NCI-H1436 (cell line): Measurements from ENCODE around the gene TMEM163.

Experiments
- DNase-seq: peaks from one replicate; lab custom pipeline; 2025; lab: John Stamatoyannopoulos, UW

TMEM163 gene

DNA sequence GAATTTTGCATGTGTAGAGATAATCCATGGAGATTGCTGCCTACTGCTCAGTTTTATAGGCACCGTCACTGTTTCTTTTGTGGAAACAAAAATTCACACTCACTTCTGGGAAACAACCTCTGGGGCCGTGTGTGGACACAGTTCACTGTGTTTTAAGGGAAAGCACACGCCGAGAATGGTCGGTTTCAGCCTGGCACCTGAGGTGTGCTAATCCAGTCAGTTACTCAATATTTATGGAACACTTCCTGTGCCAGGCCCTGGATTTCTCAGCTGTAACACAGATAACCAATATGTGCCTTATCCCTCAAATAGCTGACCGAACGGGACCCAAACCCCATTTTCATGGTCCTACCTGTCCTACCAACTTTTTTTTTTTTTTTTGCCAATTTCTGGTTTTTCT, 285.3 kb downstream of the TMEM163 start:
- DNase-seq = no peak

DNA sequence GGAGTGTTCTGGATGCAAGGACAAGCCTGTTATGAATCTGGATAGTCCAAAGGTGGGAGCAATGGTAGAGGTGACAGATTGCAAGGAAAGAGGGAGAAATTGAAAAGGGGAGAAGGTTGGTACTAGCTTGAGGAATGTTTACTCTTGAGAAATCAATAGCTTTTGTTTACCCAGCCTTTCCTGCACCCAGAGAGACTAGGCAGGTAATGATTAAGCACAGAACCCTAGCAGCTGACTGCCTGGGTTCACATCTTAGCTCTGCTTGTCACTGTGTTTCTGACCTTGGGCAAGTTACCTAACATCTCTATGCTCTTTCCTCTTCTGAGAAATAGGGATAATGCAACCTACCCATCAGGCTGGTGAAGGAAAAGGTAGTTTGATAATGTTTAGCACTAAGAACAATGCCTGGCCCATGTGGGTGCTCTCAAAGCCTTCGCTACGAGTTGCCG, 286.3 kb downstream of the TMEM163 start:
- DNase-seq = no peak

DNA sequence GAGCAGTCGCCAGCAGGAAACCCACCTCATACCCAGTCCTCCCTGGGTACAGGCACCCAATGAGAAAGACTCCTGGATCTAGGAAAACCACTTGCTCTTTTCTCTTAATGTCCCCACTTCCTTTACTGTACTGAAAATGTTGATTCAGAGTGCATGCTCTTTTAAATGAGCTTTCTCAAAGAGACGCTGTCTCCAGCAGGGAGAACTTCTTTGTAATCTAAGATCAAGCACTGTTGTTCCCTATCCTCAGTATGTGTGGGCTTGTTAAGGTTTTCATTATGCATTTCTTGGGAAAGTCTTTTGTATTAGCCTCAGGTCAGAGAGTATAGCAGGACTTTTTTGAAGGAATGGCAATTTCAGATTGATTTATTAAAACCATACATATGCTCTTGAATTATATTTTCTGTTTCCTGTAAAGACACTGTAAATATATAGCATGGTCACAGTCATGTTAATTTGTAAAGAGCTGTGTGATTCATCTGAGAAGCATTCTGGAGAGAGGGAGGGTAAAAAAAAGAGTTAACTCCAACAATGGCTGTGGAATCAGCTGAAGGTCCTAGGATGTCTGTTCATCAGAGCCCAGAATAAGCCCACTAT, 286.9 kb downstream of the TMEM163 start:
- no peak for DNase-seq

DNA sequence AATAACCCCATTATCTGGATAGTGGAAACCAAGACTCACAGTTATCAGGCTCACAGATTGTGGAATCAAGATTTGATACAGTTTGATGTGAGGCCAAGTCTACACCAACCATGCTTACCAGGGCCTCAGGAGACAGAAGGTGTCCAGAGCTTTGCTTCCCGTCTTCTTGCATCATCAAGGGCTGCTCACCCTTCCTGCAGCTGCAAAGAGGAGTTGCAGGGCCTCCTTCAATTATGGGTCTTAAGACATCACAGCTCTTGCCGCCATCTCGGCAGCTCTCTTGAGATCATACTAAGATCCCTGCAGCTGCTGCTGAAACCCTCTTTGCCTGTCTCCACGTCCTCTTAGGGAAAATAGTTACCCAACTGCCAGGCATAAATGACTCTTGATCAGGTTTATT, 288.9 kb downstream of the TMEM163 start:
- no peak for DNase-seq

DNA sequence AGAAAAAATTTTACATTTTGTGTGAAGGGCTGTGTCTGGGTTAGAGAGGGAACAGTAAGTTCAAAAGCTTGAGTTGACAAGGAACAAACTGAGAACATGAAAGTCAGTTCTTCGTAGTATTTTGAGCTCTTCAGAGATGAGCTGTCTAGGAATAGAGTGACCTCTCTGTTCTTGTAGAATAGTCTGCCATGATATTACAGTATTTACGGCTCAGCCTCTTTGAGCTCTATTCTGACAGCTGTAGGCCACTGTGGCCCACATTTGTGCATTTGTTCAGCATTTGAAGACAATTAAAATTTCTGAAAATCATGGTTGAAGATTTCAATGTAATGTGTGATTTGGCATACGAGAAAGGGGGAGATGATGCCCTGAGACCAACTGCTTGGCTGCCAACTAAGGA, 292.1 kb downstream of the TMEM163 start:
- no peak for DNase-seq

DNA sequence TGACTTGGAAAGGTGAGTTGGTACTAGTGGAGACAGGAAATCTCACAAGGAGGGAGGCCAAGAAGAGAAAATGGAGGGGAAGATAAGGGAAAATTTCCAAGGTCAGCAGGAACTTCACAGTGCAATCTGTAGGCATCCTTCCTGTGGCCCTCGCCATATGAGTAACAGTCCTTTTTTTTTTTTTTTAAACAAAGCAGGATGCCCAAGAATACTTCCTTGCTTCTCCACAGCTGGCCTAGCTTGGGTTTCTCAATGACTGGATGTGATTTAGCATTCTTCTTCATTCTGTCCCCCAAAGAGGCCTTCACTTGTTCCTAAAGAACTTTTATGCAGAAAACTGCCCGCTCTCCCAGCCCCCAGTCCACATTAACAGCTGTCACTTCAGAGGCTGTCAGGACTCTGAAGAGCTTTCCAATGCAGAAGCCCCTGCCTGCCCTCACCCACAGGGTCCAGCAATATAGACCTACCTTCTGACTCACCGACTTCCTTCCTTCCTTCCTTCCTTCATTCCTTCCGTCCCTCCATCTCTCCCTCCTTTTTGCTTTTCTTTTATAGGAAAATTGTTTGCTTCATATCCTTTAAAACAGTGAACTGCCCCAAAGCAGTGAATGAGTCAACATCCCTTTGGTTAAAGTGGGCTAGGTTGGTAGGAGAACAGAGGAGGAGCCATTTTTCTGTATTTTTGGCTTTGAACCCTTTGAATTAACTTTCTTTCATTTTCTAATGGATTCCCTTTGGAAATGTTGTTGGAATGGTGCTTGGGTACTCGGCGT, 292.9 kb downstream of the TMEM163 start:
- no peak for DNase-seq

DNA sequence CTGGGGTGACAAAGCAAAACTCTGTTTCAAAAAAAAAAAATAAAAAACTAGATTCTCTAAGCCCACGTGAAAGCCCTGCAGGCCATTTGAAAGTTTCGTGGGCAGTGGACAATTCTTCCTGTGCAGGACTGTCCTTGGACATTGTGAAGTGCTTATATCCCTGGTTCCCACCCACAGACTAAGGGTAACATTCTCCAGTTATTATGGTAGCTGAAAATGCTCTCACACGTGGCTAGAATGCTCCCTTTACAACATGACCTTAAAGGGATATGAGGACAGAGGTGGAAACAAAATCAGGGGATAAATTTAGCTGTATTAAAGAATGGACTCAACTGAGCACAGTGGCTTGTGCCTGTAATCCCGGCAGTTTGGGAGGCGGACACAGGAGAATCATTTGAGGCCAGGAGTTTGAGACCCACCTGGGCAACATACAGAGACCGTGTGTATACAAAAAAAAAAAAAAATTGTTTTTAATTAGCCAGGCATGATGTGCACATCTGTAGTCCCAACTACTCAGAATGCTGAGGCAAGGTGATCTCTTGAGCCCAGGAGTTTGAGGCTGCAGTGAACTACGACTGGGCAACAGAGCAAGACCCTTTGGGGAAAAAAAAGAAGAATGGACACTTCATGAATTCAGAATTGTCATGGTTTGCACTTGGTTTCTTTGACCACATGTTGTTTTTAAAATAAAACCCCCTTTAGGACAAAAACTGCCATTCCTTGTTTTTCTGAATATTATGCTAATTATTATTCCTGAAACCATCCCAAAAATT, 297.1 kb downstream of the TMEM163 start:
- DNase-seq = no peak

DNA sequence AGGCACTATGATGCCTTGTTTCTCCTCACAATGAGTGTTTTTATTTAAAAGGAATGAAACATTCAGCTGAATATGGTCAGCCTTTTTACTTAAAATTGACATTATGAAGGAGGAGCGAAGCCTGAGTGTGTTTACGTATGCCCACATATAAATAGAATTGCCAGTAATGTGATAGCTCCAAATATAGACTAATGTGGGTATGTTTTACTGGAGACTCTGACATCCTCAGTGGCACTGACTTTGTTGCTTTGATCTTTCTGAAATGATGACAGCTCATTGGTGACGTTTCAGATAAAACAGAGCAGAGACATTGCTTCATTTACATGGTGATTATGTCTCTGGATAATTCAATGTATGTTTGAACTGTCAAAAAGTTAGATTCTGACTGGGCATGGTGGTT, 297.9 kb downstream of the TMEM163 start:
- DNase-seq = no peak

DNA sequence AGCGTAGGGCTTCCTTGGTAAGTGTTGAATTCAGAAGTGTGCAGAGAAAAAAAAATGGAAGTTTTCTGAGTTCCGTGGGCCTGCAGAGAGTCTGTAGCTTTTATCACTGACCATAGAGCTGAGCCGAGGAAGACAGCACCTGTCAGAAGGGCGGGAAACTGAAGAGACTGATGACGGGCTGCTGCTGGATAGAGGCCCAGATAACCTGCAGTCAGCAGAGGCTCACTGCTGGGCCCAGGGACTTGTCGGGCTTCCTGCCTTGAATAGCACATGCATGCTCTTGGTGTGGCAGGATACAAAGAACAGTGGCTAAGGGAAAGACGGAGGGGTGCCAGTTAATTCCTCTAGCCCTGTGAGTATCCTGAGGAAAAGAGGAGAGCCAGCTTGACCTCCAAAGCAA, 298.5 kb downstream of the TMEM163 start:
- no peak for DNase-seq

DNA sequence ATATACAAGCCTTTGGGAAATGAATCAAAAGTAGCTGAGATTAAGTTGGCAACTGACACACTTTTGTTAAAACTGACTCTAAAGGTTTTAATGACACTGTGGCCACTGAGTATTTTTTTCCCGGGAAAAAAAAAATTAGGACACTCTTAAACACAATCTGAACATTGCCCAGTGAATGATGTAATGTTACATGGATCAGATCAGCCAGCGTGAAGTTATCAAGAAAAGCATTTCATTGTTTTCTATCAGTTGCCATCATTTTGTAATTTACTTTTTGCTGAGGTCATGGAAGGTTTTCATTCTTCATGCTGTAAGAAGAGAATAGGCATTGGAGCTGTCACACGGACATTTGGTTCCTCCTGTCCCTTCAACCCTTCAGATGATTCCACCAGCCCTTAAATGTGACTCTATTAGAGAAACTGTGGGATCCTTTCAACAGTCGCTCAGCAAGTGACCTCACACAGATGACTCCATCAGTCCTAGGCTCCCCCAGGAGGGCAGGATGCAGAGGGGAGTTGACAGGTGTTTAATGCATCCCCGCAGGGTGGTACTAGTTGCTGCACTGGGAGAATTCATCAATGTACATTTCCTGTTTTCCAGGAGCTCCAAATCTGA, 300.7 kb downstream of the TMEM163 start:
- no peak for DNase-seq

DNA sequence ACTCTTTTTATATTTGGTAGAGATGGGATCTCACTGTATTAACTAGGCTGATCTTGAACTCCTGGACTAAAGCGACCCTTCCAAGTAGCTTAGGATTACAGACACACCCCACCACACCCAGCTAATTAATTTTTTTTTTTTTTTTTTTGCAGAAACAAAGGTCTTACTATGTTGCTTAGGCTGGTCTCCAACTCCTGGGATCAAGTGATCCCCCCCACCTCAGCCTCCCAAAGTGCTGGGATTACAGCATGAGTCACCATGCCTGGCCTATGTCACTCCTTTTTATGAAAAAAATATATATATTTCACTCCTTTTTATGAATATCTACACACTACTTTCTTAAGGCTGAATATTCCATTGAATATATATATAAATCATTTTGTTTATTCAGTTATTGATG, 302.2 kb downstream of the TMEM163 start:
- no peak for DNase-seq

DNA sequence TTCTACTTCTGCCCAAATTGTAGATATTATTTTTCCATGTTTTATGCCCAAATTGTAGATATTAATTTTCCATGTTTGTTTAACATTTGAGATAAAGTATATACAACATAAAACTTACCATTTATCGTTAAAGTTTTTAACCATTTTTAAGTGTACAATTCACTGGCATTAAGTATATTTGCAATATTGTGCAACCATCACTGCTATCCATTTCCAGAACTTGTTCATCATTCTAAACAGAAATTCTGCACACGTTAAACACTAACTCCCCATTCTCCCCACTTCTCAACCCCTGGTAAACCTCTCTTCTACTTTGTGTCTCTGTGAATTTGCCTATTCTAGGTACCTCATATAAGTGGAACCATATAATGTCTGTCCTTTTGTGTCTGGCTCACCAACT, 302.8 kb downstream of the TMEM163 start:
- no peak for DNase-seq

DNA sequence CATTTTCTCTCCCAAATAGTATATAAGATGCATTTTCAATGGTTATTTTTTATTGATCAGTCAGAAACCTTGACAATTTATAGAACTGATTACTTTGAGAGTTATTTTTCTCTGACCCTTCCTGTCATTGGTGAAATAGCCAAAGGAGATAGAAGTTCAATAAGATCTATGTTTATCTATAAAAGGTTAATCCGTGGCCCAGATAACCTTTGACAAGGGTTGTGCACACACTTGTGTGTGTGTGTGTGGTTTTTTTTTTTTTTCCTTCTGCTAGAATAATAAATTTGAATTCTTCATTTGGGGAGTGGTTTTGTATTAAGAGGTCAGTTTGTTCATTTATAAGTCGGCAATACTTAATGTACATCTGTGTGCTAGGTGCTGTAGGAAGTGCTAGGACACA, 304.9 kb downstream of the TMEM163 start:
- DNase-seq = no peak

DNA sequence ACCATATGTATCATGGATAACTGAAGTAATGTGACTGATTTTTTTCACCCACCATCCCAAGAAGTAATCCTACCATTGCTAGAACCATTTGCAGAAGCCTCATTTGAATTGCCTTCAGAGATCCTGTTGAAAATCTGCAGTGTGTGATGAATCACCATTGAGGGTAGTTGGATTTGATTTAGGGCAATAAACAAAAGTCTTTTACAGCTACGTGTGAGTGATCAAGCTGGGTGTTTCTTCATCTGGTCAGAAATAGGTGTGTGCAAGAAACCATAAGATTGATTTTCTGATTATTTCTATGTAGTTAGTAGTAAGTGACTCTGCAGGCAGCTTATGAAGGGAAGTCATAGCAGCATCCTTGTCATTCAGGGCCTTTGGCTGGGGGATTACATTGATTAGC, 305.4 kb downstream of the TMEM163 start:
- no peak for DNase-seq

DNA sequence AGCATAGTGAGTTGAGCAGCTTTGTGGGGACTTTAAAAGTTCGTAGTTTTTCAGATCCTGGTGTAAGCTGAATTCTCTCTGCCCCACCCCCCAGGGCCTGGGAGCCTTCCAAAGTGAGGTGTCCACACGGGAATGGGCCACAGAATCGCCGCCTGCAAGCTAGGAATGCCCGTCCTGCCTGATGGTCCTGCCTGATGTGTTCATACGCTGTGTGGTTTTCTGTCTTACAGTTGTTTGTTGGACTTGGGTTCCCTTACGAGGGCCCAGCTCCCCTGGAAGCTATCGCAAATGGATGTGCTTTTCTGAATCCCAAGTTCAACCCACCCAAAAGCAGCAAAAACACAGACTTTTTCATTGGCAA, 306.2 kb downstream of the TMEM163 start:
- DNase-seq = no peak

DNA sequence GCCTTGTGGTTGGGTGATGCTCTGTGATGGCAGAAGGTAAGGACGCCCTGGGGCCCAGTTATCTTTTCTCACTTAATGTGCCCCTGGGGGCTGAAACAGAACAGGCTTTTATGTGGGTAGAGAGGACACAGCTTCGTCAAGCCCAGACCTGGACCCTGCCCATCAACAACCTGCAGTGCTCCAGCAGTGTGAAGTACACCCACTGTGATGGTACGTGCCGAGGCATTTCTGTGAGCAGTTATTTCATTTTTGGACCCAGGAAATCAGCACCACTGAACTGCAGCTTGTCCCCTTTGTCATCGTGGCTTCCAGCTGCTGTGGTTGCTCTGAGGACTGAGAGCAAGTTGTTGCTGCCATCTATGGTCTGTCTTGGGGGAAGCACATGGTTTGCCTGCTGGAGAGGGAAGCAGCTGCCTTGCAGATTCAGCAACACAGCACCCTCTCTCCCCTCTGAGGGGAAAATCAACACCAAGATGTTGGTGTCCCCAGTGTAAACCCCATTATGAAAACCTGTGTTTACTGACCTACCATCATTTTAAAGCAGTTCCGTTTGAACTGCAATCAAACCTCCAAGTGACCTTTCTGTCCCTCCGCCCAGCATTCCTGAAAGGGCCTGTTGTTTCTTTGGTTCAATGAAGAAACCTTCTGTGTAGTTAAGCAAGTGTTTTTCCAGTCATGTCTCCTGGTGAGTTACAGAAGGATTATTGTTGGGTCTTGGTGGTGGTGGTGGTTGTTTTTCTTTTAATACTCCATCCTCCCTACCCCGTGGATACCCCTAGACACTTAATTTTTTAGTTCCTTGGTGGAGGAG, 306.8 kb downstream of the TMEM163 start:
- peak; percentile 78 for DNase-seq

DNA sequence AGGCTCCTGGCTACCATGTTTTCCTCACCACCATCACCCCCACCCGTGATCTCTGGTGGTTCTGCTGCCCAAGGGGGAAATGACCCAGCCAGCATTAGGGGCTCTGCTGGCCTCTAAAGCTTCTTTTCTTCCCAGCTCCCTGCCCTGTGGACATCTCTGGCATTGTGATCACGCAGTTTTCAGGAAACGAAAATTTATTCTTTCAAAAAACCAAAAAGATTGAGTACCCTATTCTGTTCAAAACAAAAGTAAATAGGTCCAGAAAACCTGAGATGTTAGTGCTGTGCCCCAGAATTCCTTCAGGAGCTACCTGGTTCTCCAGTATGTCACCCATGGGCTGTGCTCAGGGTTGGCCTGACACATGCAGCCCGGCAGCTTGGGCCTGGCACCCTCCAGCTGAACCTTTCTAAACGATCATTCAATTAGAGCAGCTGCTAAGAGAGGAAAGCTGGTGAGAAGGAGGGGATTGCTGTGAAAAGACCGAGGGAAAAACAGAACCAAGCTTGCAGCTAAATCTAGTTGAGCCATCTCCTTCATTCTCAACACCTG, 307.4 kb downstream of the TMEM163 start:
- peak; percentile 72 for DNase-seq

DNA sequence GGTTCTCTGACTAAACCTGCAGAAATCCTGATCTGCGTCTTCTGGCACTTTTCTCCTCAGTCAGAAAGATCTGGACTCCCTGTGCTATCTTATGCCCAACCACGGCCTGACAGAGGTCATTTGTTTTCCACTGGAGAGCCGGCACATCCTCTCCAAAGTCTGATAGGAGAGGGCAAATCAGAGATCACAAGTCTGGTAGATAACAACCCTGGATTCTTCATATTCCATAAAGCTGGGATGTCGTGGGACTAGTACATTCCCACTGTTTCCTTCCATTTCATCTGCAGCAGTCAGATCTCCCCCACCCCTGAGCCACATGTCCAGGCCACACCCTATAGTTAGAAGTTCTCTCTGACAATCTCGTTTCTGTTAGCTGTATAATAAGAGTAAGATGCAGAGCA, 308.0 kb downstream of the TMEM163 start:
- no peak for DNase-seq

DNA sequence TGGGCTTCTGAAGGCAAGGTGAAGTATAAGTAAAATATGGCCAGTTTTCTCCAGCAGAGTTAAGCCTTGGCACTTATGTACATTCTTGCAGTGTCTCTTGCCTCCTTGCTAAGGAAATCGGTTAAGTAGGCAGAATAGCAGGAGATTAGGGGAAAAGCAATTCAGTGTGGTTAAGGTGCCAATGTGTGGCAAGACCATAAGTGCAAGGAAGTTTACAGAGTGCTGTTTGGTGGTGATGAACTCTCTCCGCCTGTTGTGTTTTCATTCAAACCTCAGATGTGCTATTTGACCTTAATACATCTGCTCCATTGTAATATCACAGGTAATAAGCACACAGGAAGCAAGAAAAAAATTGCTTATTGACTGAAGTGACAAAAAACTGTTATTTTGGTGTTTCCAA, 308.8 kb downstream of the TMEM163 start:
- DNase-seq = no peak

DNA sequence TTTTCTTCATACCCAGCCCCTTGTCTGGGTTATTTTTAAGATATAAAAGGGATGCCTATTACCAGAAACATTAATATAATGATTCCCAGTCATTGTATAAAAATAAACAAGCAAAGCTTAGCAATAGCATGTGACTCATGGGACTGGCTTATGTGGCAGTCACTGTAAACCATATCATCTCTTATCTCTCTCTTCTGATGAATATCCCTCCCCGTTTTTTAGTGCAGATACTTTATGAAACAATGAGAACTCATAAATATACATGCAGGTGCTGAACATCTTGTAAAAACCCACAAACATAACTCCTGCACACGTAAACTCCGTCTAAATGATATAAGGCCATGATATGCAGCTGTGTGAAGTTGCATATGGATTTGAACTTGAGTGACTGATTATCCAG, 310.0 kb downstream of the TMEM163 start:
- DNase-seq = no peak

DNA sequence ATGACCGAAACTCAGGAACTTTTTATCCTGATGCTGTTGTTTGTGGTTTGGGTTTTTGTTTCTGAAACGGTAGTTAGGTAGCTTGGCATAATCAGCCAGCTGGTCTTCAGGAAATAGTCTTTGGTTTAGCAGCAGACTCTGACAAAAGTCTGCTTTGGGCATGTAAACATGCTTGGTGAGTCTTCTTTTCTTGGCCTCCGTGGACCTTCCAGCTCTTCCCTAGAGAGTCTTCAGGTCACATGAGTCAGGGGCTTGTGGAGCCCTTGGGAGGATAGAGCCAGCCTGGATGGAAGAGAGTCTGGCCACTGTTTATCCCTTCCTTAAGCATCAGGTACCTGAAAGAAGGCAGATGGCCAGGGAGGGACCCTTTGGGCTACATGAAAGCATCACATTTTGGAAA, 310.4 kb downstream of the TMEM163 start:
- DNase-seq = no peak
